Neural progenitor cell (in vitro differentiated cells): ENCODE measurements around the gene GRIK1.

Experiments used
- EZH2 ChIP-seq: fragments of 200-600 bp; sonication (generic); IDR thresholded peaks from 2 replicates; pipeline ENCODE4 v1.6.1; 2017; ENCODE audit warnings: antibody characterized with exemption, mild to moderate bottlenecking, moderate library complexity
- TF ChIP-seq, protein P1 (sequence below): fragments of 200-600 bp; sonication (generic); IDR thresholded peaks from 2 replicates; pipeline ENCODE4 v1.5.1; 2017; ENCODE audit warnings: antibody characterized with exemption, mild to moderate bottlenecking

DNA sequence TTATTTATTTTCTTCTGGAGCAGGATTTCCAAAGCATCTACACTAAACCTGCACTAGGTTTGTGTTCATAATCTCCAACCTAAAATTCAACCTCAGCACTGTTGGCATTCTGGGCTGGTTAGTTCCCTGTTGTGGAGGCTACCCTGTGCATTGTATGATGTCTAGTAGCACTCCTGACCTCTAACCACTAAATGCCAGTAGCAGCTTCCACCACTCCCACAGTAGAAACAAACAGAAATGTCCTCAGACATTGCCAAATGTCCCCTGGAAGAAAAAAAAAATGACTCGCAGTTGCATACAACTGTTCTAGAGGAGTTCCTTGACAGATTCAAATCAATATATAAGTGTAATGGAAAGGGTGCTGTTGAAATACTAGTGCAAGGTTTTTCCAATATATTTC, 18.9 kb downstream of the GRIK1 start:
- TF ChIP-seq, protein P1, sequence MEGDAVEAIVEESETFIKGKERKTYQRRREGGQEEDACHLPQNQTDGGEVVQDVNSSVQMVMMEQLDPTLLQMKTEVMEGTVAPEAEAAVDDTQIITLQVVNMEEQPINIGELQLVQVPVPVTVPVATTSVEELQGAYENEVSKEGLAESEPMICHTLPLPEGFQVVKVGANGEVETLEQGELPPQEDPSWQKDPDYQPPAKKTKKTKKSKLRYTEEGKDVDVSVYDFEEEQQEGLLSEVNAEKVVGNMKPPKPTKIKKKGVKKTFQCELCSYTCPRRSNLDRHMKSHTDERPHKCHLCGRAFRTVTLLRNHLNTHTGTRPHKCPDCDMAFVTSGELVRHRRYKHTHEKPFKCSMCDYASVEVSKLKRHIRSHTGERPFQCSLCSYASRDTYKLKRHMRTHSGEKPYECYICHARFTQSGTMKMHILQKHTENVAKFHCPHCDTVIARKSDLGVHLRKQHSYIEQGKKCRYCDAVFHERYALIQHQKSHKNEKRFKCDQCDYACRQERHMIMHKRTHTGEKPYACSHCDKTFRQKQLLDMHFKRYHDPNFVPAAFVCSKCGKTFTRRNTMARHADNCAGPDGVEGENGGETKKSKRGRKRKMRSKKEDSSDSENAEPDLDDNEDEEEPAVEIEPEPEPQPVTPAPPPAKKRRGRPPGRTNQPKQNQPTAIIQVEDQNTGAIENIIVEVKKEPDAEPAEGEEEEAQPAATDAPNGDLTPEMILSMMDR = no peak
- TF ChIP-seq EZH2 = no peak
